Measurements from ENCODE around the gene CDH16. TPM values are rescaled to one million over a fixed set of nuclear protein-coding genes. Genes with fewer than 3 reads are reported as not detected.

The CDH16 gene
- total RNA-seq, 1 donor from 2014 or later = not detected

DNA sequence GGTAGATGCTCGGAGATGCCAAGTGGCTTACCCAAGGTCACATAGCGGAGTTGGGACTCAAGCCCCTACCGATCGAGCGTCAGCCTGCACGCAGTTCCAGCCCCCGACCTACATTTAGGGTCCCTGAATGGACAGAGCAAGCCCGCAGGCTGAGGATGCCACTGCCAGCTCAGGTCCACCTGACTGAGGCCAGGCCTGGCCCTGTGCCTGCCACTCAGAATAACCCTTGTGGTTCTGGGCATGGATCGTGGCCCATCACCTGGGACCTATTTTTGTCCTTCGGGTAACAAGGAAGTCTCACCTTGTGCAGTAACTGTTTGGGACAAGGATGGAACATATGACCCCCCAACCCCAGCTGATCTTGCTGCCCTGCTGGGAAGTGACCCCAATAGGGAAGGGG lies 17.1 kb downstream of the CDH16 start:
- H3K4me3 Mint-ChIP-seq (ENCODE audit: unreplicated experiment) = no peak overlapping the region
- FAIRE-seq (no peak), DNase-seq (ENCODE audit: low read depth) (no peak)
- no peak overlapping the region for H3K4me2 ChIP-seq (ENCODE audit: low read length)
- no peak overlapping the region for H2AFZ ChIP-seq (ENCODE audit: low read depth, low read length)
- no peak overlapping the region for H3K9ac ChIP-seq (ENCODE audit: low read length)
- no peaks in the 10 kb centered on the region for H3K36me3 ChIP-seq (ENCODE audit: insufficient read depth, low read length)
- H4K20me1 ChIP-seq (ENCODE audit: insufficient read depth, low read length) = no peaks in the 10 kb centered on the region
- no peak overlapping the region for H3K4me3 ChIP-seq (ENCODE audit: insufficient read depth, low read depth, low read length)
- no peak for TF ChIP-seq EZH2 (IDR thresholded peaks at IDR 0.05; ENCODE audit: insufficient read depth, low read length)
- TF ChIP-seq, protein P1, sequence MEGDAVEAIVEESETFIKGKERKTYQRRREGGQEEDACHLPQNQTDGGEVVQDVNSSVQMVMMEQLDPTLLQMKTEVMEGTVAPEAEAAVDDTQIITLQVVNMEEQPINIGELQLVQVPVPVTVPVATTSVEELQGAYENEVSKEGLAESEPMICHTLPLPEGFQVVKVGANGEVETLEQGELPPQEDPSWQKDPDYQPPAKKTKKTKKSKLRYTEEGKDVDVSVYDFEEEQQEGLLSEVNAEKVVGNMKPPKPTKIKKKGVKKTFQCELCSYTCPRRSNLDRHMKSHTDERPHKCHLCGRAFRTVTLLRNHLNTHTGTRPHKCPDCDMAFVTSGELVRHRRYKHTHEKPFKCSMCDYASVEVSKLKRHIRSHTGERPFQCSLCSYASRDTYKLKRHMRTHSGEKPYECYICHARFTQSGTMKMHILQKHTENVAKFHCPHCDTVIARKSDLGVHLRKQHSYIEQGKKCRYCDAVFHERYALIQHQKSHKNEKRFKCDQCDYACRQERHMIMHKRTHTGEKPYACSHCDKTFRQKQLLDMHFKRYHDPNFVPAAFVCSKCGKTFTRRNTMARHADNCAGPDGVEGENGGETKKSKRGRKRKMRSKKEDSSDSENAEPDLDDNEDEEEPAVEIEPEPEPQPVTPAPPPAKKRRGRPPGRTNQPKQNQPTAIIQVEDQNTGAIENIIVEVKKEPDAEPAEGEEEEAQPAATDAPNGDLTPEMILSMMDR (IDR thresholded peaks at IDR 0.05; ENCODE audit: insufficient read depth, low read depth, low read length) = no peak
- H3K27me3 ChIP-seq (ENCODE audit: insufficient read depth, low read length) = no peaks in the 10 kb centered on the region
- peaks cover 7% of the 10 kb centered on the region for H3K9me3 Mint-ChIP-seq (ENCODE audit: unreplicated experiment)
- H3K27me3 Mint-ChIP-seq (ENCODE audit: low read depth, unreplicated experiment) = peaks cover 13% of the 10 kb centered on the region
- no peak overlapping the region for H3K27ac ChIP-seq (ENCODE audit: low read depth, low read length)
- no peak overlapping the region for H3K27ac Mint-ChIP-seq (ENCODE audit: unreplicated experiment)
- H3K9me3 ChIP-seq (ENCODE audit: insufficient read depth, low read depth, low read length) = no peaks in the 10 kb centered on the region
- H3K79me2 ChIP-seq (ENCODE audit: insufficient read depth, low read length) = no peaks in the 10 kb centered on the region
- H3K4me1 Mint-ChIP-seq (ENCODE audit: low read depth, unreplicated experiment) = peaks cover 37% of the 10 kb centered on the region
- no peaks in the 10 kb centered on the region for H3K36me3 Mint-ChIP-seq (ENCODE audit: low read depth, unreplicated experiment)
- H3K4me1 ChIP-seq (ENCODE audit: insufficient read depth, low read length) = peaks cover 12% of the 10 kb centered on the region

DNA sequence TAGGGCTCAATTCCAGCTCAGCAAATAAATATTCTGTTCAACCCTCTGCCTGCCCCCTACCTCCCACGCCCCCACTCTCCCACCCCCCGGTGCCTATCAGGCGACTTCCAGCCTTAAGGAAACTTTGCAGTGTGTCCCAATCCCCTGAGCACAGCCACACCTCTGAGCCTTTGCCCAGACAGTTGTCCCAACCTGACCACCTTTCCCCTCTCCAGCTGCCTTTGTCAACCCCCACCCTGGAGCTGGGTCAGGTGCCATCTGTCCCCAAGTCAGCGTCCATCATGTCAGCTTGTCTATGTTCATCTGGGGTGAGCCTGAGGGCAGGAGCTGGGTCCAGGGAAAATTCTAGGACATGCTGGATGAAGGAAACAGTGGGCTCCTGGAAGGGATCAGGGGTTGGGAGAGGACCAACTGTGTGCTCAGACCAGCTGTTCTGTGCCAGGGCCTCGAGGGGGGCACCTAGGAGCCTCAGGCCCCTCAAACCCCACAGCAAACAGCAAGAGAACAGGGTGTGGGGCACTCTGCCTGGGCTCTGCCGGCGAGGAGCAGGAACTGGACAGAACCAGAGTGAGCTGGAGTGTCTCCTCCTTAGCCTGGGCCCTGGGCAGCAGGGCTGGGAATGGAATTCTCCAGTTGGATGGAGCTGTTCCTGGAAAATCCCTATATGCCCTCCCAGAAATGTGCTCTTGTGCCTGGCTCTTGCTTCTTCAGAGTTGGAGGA lies 17.8 kb downstream of the CDH16 start:
- peaks cover 3% of the 10 kb centered on the region for H3K9me3 Mint-ChIP-seq (ENCODE audit: unreplicated experiment)
- Histone ChIP-seq H3K4me2 (ENCODE audit: low read length) (peak overlapping the region; percentile 58), H3K27ac (ENCODE audit: low read depth, low read length) (no peak overlapping the region), H3K4me3 (ENCODE audit: insufficient read depth, low read depth, low read length) (no peak overlapping the region), H3K9ac (ENCODE audit: low read length) (no peak overlapping the region), H3K79me2 (ENCODE audit: insufficient read depth, low read length) (no peaks in the 10 kb centered on the region), H3K9me3 (ENCODE audit: insufficient read depth, low read depth, low read length) (no peaks in the 10 kb centered on the region), H3K36me3 (ENCODE audit: insufficient read depth, low read length) (no peaks in the 10 kb centered on the region), H3K27me3 (ENCODE audit: insufficient read depth, low read length) (no peaks in the 10 kb centered on the region), H2AFZ (ENCODE audit: low read depth, low read length) (no peak overlapping the region), H4K20me1 (ENCODE audit: insufficient read depth, low read length) (no peaks in the 10 kb centered on the region), H3K4me1 (ENCODE audit: insufficient read depth, low read length) (peaks cover 12% of the 10 kb centered on the region)
- TF ChIP-seq, protein P1 (IDR thresholded peaks at IDR 0.05; ENCODE audit: insufficient read depth, low read depth, low read length) = no peak
- TF ChIP-seq EZH2 (IDR thresholded peaks at IDR 0.05; ENCODE audit: insufficient read depth, low read length) = no peak
- DNase-seq (ENCODE audit: low read depth) (no peak), FAIRE-seq (no peak)
- H3K4me1 Mint-ChIP-seq (ENCODE audit: low read depth, unreplicated experiment) = peaks cover 34% of the 10 kb centered on the region
- H3K36me3 Mint-ChIP-seq (ENCODE audit: low read depth, unreplicated experiment) = no peaks in the 10 kb centered on the region
- H3K27me3 Mint-ChIP-seq (ENCODE audit: low read depth, unreplicated experiment) = peaks cover 8% of the 10 kb centered on the region
- H3K27ac Mint-ChIP-seq (ENCODE audit: unreplicated experiment) = peak overlapping the region; percentile 47
- no peak overlapping the region for H3K4me3 Mint-ChIP-seq (ENCODE audit: unreplicated experiment)
